ENCODE data around the gene TWF1. TPM values are rescaled to one million over a fixed set of nuclear protein-coding genes. Genes with fewer than 3 reads are reported as not detected.
A peak's percentile ranks its signal among the peaks of the same experiment; 100 is the strongest.

Gene TWF1
- total and polyA plus RNA-seq, 9 of the 15 experiments (the other 6 are each of a cell fraction or from before 2014, with no cell fraction given), result 10.3 to 29.4 (median 23.4) TPM

DNA sequence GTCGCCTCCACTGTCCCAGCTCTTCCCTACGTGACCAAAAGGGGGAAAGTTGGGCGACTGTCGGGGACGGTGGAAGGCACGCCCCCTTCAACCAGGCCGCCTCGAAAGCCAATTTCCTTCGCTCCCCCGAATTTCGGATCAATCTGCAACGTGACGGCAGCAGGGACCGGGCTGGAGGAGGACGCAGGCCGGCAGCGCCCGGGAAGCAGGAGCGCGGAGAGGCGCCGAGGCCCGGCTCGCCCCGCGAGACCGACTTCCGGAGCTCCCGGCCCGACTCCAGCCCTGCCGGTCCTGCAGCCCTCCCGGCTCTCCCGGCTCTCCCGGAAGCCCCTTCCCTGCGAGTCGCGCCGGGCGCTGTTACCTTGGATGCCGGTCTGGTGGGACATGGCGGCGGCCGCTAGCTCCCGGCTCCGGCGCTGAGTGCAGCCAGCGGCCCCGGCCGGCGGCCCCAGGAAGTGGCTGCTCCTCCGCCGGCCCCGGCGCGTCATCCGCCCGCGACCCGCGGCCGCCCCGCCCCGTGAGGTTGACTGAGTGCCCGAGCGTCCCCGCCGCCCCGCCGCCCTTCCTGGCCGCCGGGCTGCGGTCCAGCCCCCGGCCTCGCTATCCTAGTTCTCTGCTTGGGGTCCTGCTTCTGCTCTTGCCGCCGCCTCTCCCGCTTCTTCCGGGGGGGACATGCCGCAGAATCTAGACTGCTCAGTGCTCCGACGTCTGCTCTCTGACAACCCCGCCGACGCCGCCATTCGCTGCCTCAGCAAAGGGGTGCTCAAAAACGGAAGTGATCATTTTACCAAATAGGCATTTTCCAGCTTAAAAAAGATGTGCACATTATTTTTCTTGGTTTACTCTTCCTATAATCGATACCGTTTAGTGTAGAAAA, at the start of gene TWF1 (continued):
- TF ChIP-seq ETV1 (tag; conservative IDR thresholded peaks at IDR 0.05; ENCODE audit: low read depth) (peak; percentile 63), RBM39 (optimal IDR thresholded peaks at IDR 0.05; ENCODE audit: low read depth, low read length) (no peak), NR2C2 (CRISPR knock-in tag; IDR thresholded peaks at IDR 0.05) (no peak), NR2C2 (tag; IDR thresholded peaks at IDR 0.05) (peak; percentile 84), THRAP3 (IDR thresholded peaks at IDR 0.05; ENCODE audit: borderline replicate concordance) (no peak), TCF7 (IDR thresholded peaks at IDR 0.05; ENCODE audit: borderline replicate concordance) (no peak), SPI1 (IDR thresholded peaks at IDR 0.05; ENCODE audit: borderline replicate concordance, low read depth, low read length) (peak; percentile 92), HCFC1 (IDR thresholded peaks at IDR 0.05; ENCODE audit: low read depth, low read length) (peak; percentile 75), TCF7L2 (IDR thresholded peaks at IDR 0.05; ENCODE audit: low read depth, low read length) (no peak), POLR3G (IDR thresholded peaks at IDR 0.05; ENCODE audit: extremely low read depth, insufficient read length, insufficient replicate concordance) (no peak), PHF20 (IDR thresholded peaks at IDR 0.05; ENCODE audit: partially characterized antibody) (peak; percentile 92), FOXP4 (CRISPR knock-in tag; IDR thresholded peaks at IDR 0.05; ENCODE audit: borderline replicate concordance) (0 out of 2 replicates have a peak, but pooled peaks have one; percentile 36), MYNN (IDR thresholded peaks at IDR 0.05) (no peak), MYNN (CRISPR knock-in tag; IDR thresholded peaks at IDR 0.05) (no peak), ZNF766 (CRISPR knock-in tag; conservative IDR thresholded peaks at IDR 0.05) (peak; percentile 49; the same call in 1 of the 2 replicates), HOXB6 (CRISPR knock-in tag; IDR thresholded peaks at IDR 0.05; ENCODE audit: borderline replicate concordance) (no peak), ZNF224 (CRISPR knock-in tag; IDR thresholded peaks at IDR 0.05) (no peak), ZNF75A (CRISPR knock-in tag; IDR thresholded peaks at IDR 0.05) (no peak), SNRNP70 (optimal IDR thresholded peaks at IDR 0.05; ENCODE audit: low read depth, low read length) (no peak), SMAD2 (IDR thresholded peaks at IDR 0.05; ENCODE audit: low read depth, low read length) (no peak), RBM15 (IDR thresholded peaks at IDR 0.05; ENCODE audit: insufficient read depth, low read length) (no peak), ILF3 (IDR thresholded peaks at IDR 0.05; ENCODE audit: borderline replicate concordance) (peak; percentile 42; the same call in 1 of the 2 replicates), TAF7 (tag; IDR thresholded peaks at IDR 0.05) (peak; percentile 64), NFIC (IDR thresholded peaks at IDR 0.05) (peak; percentile 61), BCOR (IDR thresholded peaks at IDR 0.05) (no peak)
